ENCODE measurements around the gene HUNK.
"Not testable (repeated sequence)": the region's sequence is repeated elsewhere in the genome, so short reads cannot be mapped to it uniquely, and the experiment has no call there.

The HUNK gene

GRCh38 chr21:31847761-31848160 lies 25.1 kb upstream of the HUNK start:
- H3K27ac ChIP-seq (ENCODE audit: low read depth, low read length), result no peak overlapping the region
- no peaks in the 10 kb centered on the region for H3K4me1 ChIP-seq (ENCODE audit: control insufficient read depth in 1 of 2, insufficient read depth in 2 of 2, low read length in 2 of 2)
- H3K4me3 ChIP-seq (ENCODE audit: low read depth in 1 of 2, low read length in 2 of 2), result no peak overlapping the region
- H3K36me3 ChIP-seq (ENCODE audit: control insufficient read depth in 1 of 2, insufficient read depth in 2 of 2, low read length in 2 of 2), result no peaks in the 10 kb centered on the region
- H3K9me3 ChIP-seq (ENCODE audit: control insufficient read depth in 1 of 2, low read length in 2 of 2), result no peaks in the 10 kb centered on the region
- H3K27me3 ChIP-seq (ENCODE audit: control insufficient read depth in 1 of 2, insufficient read depth in 2 of 2, low read length in 2 of 2), result no peaks in the 10 kb centered on the region
- no peak overlapping the region for H3K9ac ChIP-seq (ENCODE audit: low read depth in 1 of 2, low read length in 2 of 2)

DNA sequence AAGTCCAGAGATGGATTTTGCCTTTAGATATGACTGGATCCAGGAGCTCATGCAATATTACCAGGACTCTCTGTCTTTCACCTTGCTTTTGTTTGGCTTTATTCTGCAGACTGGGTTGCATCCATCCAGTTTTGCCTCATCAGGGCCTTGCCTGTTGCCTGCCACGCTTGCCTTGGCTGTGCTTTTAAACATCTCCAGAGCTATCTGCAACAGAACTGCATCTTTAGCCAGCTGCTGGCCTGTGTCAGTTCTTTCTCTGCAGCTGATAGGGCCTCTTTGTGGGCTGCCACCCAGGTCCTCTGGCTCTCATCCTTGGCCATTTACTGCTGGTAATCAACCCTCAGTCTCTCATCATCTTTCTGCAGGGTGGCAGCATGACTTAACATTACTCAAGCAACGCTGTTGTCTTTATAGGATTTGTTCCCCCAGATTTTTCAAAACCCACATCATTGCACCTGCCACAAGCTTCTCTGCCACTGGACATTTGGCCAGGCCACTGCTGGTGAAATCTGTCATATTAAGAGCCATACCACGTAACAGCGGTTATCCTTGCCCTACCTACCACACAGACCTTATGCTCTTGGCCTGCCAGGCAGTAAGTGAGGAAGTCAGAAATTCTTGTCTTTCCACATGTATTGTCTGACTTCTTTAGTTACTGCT lies 24.4 kb upstream of the HUNK start:
- H3K9me3 ChIP-seq (ENCODE audit: control insufficient read depth in 1 of 2, low read length in 2 of 2), result no peaks in the 10 kb centered on the region
- H3K27ac ChIP-seq (ENCODE audit: low read depth, low read length), result no peak overlapping the region
- no peak overlapping the region for H3K9ac ChIP-seq (ENCODE audit: low read depth in 1 of 2, low read length in 2 of 2)
- no peaks in the 10 kb centered on the region for H3K4me1 ChIP-seq (ENCODE audit: control insufficient read depth in 1 of 2, insufficient read depth in 2 of 2, low read length in 2 of 2)
- no peaks in the 10 kb centered on the region for H3K27me3 ChIP-seq (ENCODE audit: control insufficient read depth in 1 of 2, insufficient read depth in 2 of 2, low read length in 2 of 2)
- no peak overlapping the region for H3K4me3 ChIP-seq (ENCODE audit: low read depth in 1 of 2, low read length in 2 of 2)
- no peaks in the 10 kb centered on the region for H3K36me3 ChIP-seq (ENCODE audit: control insufficient read depth in 1 of 2, insufficient read depth in 2 of 2, low read length in 2 of 2)

DNA sequence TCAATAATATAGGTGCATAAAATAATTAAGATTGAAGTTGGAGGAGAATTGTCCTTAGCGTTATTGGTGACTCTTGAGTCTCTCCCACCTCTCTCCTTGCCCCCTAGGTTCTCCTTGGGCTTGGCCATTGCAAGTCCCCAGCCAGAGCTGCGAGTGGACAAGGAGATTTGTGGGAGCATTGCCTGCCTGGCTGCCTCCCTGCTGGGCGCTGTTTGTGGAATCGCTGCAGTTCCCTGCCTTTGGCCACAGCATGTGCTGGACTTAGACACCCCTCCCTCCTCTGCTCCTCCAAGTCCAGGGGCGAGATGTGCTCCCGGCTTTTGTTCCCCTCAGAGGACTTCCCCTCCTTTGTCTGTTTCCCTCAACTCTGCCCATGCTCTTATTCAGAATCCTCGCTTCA lies 21.9 kb upstream of the HUNK start:
- no peak overlapping the region for H3K9ac ChIP-seq (ENCODE audit: low read depth in 1 of 2, low read length in 2 of 2)
- H3K36me3 ChIP-seq (ENCODE audit: control insufficient read depth in 1 of 2, insufficient read depth in 2 of 2, low read length in 2 of 2), result no peaks in the 10 kb centered on the region
- H3K4me1 ChIP-seq (ENCODE audit: control insufficient read depth in 1 of 2, insufficient read depth in 2 of 2, low read length in 2 of 2), result no peaks in the 10 kb centered on the region
- no peaks in the 10 kb centered on the region for H3K27me3 ChIP-seq (ENCODE audit: control insufficient read depth in 1 of 2, insufficient read depth in 2 of 2, low read length in 2 of 2)
- no peak overlapping the region for H3K27ac ChIP-seq (ENCODE audit: low read depth, low read length)
- no peaks in the 10 kb centered on the region for H3K9me3 ChIP-seq (ENCODE audit: control insufficient read depth in 1 of 2, low read length in 2 of 2)
- no peak overlapping the region for H3K4me3 ChIP-seq (ENCODE audit: low read depth in 1 of 2, low read length in 2 of 2)

GRCh38 chr21:31855180-31855579 lies 17.6 kb upstream of the HUNK start:
- no peak overlapping the region for H3K27ac ChIP-seq (ENCODE audit: low read depth, low read length)
- H3K27me3 ChIP-seq (ENCODE audit: control insufficient read depth in 1 of 2, insufficient read depth in 2 of 2, low read length in 2 of 2), result no peaks in the 10 kb centered on the region
- H3K9ac ChIP-seq (ENCODE audit: low read depth in 1 of 2, low read length in 2 of 2), result no peak overlapping the region
- no peaks in the 10 kb centered on the region for H3K36me3 ChIP-seq (ENCODE audit: control insufficient read depth in 1 of 2, insufficient read depth in 2 of 2, low read length in 2 of 2)
- H3K4me1 ChIP-seq (ENCODE audit: control insufficient read depth in 1 of 2, insufficient read depth in 2 of 2, low read length in 2 of 2), result no peaks in the 10 kb centered on the region
- H3K9me3 ChIP-seq (ENCODE audit: control insufficient read depth in 1 of 2, low read length in 2 of 2), result no peaks in the 10 kb centered on the region
- H3K4me3 ChIP-seq (ENCODE audit: low read depth in 1 of 2, low read length in 2 of 2), result no peak overlapping the region

DNA sequence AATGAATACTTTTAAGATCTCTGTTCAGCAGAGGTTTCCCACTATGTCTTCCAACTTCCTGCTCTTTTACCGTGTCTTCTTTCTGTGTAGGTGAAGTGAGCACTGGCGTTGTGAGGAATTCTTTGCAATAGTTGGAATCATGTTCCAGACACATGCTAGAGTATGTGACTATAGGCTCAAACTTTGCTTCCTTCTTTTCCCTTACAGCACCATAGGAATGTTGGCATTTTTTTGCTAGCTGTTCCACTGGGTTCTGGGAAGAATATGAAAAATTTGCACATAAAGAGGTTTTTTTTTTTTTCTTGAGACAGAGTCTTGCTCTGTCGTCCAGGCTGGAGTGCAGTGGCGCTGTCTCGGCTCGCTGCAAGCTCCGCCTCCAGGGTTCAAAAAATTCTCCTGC lies 15.7 kb upstream of the HUNK start:
- no peaks in the 10 kb centered on the region for H3K36me3 ChIP-seq (ENCODE audit: control insufficient read depth in 1 of 2, insufficient read depth in 2 of 2, low read length in 2 of 2)
- H3K27me3 ChIP-seq (ENCODE audit: control insufficient read depth in 1 of 2, insufficient read depth in 2 of 2, low read length in 2 of 2), result no peaks in the 10 kb centered on the region
- no peak overlapping the region for H3K27ac ChIP-seq (ENCODE audit: low read depth, low read length)
- H3K4me1 ChIP-seq (ENCODE audit: control insufficient read depth in 1 of 2, insufficient read depth in 2 of 2, low read length in 2 of 2), result no peaks in the 10 kb centered on the region
- no peaks in the 10 kb centered on the region for H3K9me3 ChIP-seq (ENCODE audit: control insufficient read depth in 1 of 2, low read length in 2 of 2)
- H3K9ac ChIP-seq (ENCODE audit: low read depth in 1 of 2, low read length in 2 of 2), result no peak overlapping the region
- no peak overlapping the region for H3K4me3 ChIP-seq (ENCODE audit: low read depth in 1 of 2, low read length in 2 of 2)

DNA sequence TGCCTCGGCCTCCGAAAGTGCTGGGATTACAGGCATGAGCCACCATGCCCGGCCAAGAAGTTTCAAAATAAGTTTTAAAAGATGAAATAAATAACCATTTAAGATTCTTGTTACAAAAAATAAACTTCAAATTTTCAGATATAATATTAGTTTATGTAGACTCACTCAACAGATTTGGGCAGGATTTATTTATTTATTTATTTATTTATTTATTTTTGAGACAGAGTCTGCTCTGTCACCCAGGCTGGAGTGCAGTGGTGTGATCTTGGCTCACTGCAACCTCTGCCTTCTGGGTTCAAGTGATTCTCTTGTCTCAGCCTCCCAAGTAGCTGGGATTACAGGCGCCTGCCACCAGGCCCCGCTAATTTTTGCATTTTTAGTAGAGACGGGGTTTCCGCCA lies 15.2 kb upstream of the HUNK start:
- not testable (repeated sequence) for H3K4me3 ChIP-seq (ENCODE audit: low read depth in 1 of 2, low read length in 2 of 2); H3K4me1 ChIP-seq (ENCODE audit: control insufficient read depth in 1 of 2, insufficient read depth in 2 of 2, low read length in 2 of 2); H3K27me3 ChIP-seq (ENCODE audit: control insufficient read depth in 1 of 2, insufficient read depth in 2 of 2, low read length in 2 of 2); H3K36me3 ChIP-seq (ENCODE audit: control insufficient read depth in 1 of 2, insufficient read depth in 2 of 2, low read length in 2 of 2); H3K27ac ChIP-seq (ENCODE audit: low read depth, low read length); H3K9ac ChIP-seq (ENCODE audit: low read depth in 1 of 2, low read length in 2 of 2); H3K9me3 ChIP-seq (ENCODE audit: control insufficient read depth in 1 of 2, low read length in 2 of 2)

DNA sequence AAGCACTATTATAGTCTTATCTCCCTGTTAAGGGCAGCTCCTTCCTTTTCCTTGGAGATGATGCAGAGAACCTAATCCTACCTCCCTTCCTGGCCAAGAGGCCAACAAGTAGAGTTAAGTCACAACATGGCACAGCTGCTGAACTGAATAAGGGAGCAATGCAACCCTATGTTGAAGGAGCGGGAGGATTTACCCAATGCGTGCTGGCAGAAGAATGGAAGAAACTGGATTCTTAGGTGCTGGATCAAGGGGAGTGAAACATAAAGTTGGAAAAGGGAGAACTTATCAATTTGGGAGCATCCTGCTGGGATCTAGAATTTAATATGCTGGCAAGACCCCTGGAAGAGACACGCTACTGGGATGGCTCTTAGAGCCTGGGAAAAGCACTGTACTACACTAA lies 12.0 kb upstream of the HUNK start:
- no peak overlapping the region for H3K4me3 ChIP-seq (ENCODE audit: low read depth in 1 of 2, low read length in 2 of 2)

DNA sequence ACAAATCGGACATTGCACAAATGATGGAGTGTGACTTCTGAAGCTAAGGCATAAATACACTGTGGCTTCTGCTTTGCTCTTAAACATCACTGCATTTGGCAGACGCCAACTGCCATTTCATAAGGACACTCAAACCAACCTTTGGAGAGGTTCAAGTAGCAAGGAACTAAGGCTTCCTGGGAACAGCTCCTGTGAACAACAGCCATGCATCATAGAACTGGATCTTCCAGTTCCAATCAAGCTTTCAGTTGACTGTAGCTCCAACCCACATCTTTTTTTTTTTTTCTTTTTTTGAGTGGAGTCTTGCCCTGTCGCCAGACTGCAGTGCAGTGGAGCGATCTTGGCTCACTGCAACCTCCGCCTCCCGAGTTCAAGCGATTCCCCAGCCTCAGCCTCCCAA lies 10.7 kb upstream of the HUNK start:
- H3K4me3 ChIP-seq (ENCODE audit: low read depth in 1 of 2, low read length in 2 of 2), result no peak overlapping the region
- peaks cover 0 to 4% of the 10 kb centered on the region in 2 donors for H3K4me1 ChIP-seq (ENCODE audit: control insufficient read depth in 1 of 2, insufficient read depth in 2 of 2, low read length in 2 of 2)
- no peak overlapping the region for H3K27ac ChIP-seq (ENCODE audit: low read depth, low read length)
- H3K9ac ChIP-seq (ENCODE audit: low read depth in 1 of 2, low read length in 2 of 2), result no peak overlapping the region
- H3K27me3 ChIP-seq (ENCODE audit: control insufficient read depth in 1 of 2, insufficient read depth in 2 of 2, low read length in 2 of 2), result no peaks in the 10 kb centered on the region
- H3K9me3 ChIP-seq (ENCODE audit: control insufficient read depth in 1 of 2, low read length in 2 of 2), result no peaks in the 10 kb centered on the region
- H3K36me3 ChIP-seq (ENCODE audit: control insufficient read depth in 1 of 2, insufficient read depth in 2 of 2, low read length in 2 of 2), result no peaks in the 10 kb centered on the region

More for the DNA sequence above, 12.0 kb upstream of the HUNK start:
- Histone ChIP-seq H3K27ac (ENCODE audit: low read depth, low read length) (no peak overlapping the region), H3K9ac (ENCODE audit: low read depth in 1 of 2, low read length in 2 of 2) (no peak overlapping the region), H3K27me3 (ENCODE audit: control insufficient read depth in 1 of 2, insufficient read depth in 2 of 2, low read length in 2 of 2) (no peaks in the 10 kb centered on the region), H3K36me3 (ENCODE audit: control insufficient read depth in 1 of 2, insufficient read depth in 2 of 2, low read length in 2 of 2) (no peaks in the 10 kb centered on the region), H3K9me3 (ENCODE audit: control insufficient read depth in 1 of 2, low read length in 2 of 2) (no peaks in the 10 kb centered on the region), H3K4me1 (ENCODE audit: control insufficient read depth in 1 of 2, insufficient read depth in 2 of 2, low read length in 2 of 2) (no peaks in the 10 kb centered on the region)

DNA sequence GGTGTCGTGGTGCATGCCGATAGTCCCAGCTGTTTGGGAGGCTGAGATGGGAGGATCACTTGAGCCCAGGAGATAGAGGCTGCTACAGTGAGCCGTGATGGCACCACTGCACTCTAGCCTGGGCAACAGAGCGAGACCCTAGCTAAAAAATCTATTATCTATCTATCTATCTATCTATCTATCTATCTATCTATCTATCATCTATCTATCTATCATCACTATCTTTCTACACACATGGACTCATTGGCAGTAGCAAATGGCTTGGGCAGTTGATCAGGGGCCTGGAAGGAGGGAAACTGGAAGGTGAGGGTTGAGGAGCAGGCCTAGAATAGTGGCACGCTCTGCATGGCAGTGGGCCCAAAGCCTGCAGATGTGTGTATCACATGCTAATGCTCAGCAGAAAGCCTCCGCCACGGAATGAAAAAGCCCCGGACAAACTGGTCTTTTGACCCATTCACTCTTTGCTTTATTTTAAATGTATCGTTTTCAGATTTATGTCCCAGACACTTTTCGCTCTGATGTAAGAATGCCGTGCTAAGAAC lies 7.3 kb upstream of the HUNK start:
- H3K4me3 ChIP-seq (ENCODE audit: low read depth in 1 of 2, low read length in 2 of 2), result no peak overlapping the region
- H3K9ac ChIP-seq (ENCODE audit: low read depth in 1 of 2, low read length in 2 of 2), result no peak overlapping the region
- H3K27me3 ChIP-seq (ENCODE audit: control insufficient read depth in 1 of 2, insufficient read depth in 2 of 2, low read length in 2 of 2), result peaks cover 2 to 6% of the 10 kb centered on the region in 2 donors
- H3K27ac ChIP-seq (ENCODE audit: low read depth, low read length), result no peak overlapping the region
- peaks cover 0 to 4% of the 10 kb centered on the region in 2 donors for H3K4me1 ChIP-seq (ENCODE audit: control insufficient read depth in 1 of 2, insufficient read depth in 2 of 2, low read length in 2 of 2)
- no peaks in the 10 kb centered on the region for H3K36me3 ChIP-seq (ENCODE audit: control insufficient read depth in 1 of 2, insufficient read depth in 2 of 2, low read length in 2 of 2)
- H3K9me3 ChIP-seq (ENCODE audit: control insufficient read depth in 1 of 2, low read length in 2 of 2), result no peaks in the 10 kb centered on the region

- Histone ChIP-seq H3K4me3 (ENCODE audit: low read depth in 1 of 2, low read length in 2 of 2) (no peak overlapping the region), H3K4me1 (ENCODE audit: control insufficient read depth in 1 of 2, insufficient read depth in 2 of 2, low read length in 2 of 2) (peaks cover 0 to 4% of the 10 kb centered on the region in 2 donors), H3K27me3 (ENCODE audit: control insufficient read depth in 1 of 2, insufficient read depth in 2 of 2, low read length in 2 of 2) (peaks cover 2 to 6% of the 10 kb centered on the region in 2 donors), H3K9ac (ENCODE audit: low read depth in 1 of 2, low read length in 2 of 2) (no peak overlapping the region), H3K36me3 (ENCODE audit: control insufficient read depth in 1 of 2, insufficient read depth in 2 of 2, low read length in 2 of 2) (no peaks in the 10 kb centered on the region), H3K9me3 (ENCODE audit: control insufficient read depth in 1 of 2, low read length in 2 of 2) (no peaks in the 10 kb centered on the region), H3K27ac (ENCODE audit: low read depth, low read length) (no peak overlapping the region)
Measured at GRCh38 chr21:31866077-31866511, 6.7 kb upstream of the HUNK start.
